Naive thymus-derived CD8-positive, alpha-beta T cell (primary cell): ENCODE measurements around the gene RPS6KA4. TPM values are rescaled to one million over a fixed set of nuclear protein-coding genes. Genes with fewer than 3 reads are reported as not detected.
A peak's percentile ranks its signal among the peaks of the same experiment; 100 is the strongest.

Experiments used
- ATAC-seq, 2 donors: fragments of 150-1000 bp; cut with Tn5 transposase in 1 of 2; sonication (Bioruptor Pico), chemical (Tn5 transposase) in 1 of 2; 1 replicate in 1 of 2; 2 replicates in 1 of 2; pipeline ENCODE4 v1.10.0; 2021; ENCODE audit warnings: mild to moderate bottlenecking in 2 of 2, moderate library complexity in 2 of 2
- POLR2A ChIA-PET: fragments of 350-600 bp; sonication (Branson Sonifier 250); formaldehyde crosslinking; loops from one replicate; lab custom pipeline; 2021; ENCODE audit warnings: antibody characterized with exemption; lab: Charles Lee
- DNase-seq, 10 donors: peaks; one replicate each; pipeline versions ENCODE4 v3.0.0 to v3.0.0-alpha.2; 2020 to 2022
- H3K27ac Mint-ChIP-seq, 10 donors: one replicate each; pipeline ENCODE4 v1.8.0; 2020 to 2022; ENCODE audit warnings: mild to moderate bottlenecking in 10 of 10, mixed read lengths in 10 of 10, moderate library complexity in 4 of 10, inconsistent platforms in 1 of 10
- H3K27me3 Mint-ChIP-seq, 5 donors: one replicate each; pipeline ENCODE4 v1.8.0; 2021 to 2022; ENCODE audit warnings: mixed read lengths in 5 of 5
- H3K36me3 Mint-ChIP-seq, 3 donors: one replicate each; pipeline ENCODE4 v1.8.0; 2020 to 2022; ENCODE audit warnings: mixed read lengths in 3 of 3, mild to moderate bottlenecking in 2 of 3, inconsistent platforms in 1 of 3
- H3K4me1 Mint-ChIP-seq, 4 donors: one replicate each; pipeline ENCODE4 v1.8.0; 2021 to 2022; ENCODE audit warnings: mixed read lengths in 4 of 4
- H3K4me3 Mint-ChIP-seq, 10 donors: one replicate each; pipeline ENCODE4 v1.8.0; 2020 to 2022; ENCODE audit warnings: mild to moderate bottlenecking in 10 of 10, mixed read lengths in 10 of 10, moderate library complexity in 6 of 10, inconsistent platforms in 1 of 10
- H3K9me3 Mint-ChIP-seq, 9 donors: one replicate each; pipeline ENCODE4 v1.8.0; 2020 to 2022; ENCODE audit warnings: mixed read lengths in 9 of 9, mild to moderate bottlenecking in 3 of 9, inconsistent platforms in 1 of 9, moderate library complexity in 1 of 9
- microRNA-seq: library from miRNA; unstranded; fragments of <30 nt; microRNA quantifications from one replicate; pipeline ENCODE4 v1.2.0, GENCODE V29; 2022; ENCODE audit warnings: borderline microRNAs expressed
- polyA plus RNA-seq, 3 donors: library from polyadenylated mRNA; unstranded; fragments of 300-500 nt; fragmentation: Illumina TruSeq; gene quantifications; one replicate each; pipeline ENCODE4 v1.2.3, GENCODE V29; 2021
- total RNA-seq, 8 experiments: library from RNA in 2 of 8; stranded (reverse) in 2 of 8; gene quantifications; one replicate each; pipeline ENCODE4 v1.2.3 and lab custom pipeline; 2021 to 2026

Gene RPS6KA4
- total and polyA plus RNA-seq, 5 experiments from 2014 or later, result 4.3 to 23.3 (median 5.1) TPM

GRCh38 chr11:64419257-64419790, 60.4 kb downstream of the RPS6KA4 start:
- Mint-ChIP-seq H3K36me3 (peaks cover 0 to 11% (median 8%) of the 10 kb centered on the region in 3 donors), H3K4me3 (no peak overlapping the region), H3K27ac (no peak overlapping the region), H3K9me3 (peaks cover 0 to 19% (median 10%) of the 10 kb centered on the region in 9 donors), H3K27me3 (peaks cover 0 to 2% (median 0%) of the 10 kb centered on the region in 5 donors), H3K4me1 (peaks cover 6 to 9% (median 8%) of the 10 kb centered on the region in 4 donors)
- POLR2A ChIA-PET, result no interaction called here
- ATAC-seq (no peak), DNase-seq (no peak)

DNA sequence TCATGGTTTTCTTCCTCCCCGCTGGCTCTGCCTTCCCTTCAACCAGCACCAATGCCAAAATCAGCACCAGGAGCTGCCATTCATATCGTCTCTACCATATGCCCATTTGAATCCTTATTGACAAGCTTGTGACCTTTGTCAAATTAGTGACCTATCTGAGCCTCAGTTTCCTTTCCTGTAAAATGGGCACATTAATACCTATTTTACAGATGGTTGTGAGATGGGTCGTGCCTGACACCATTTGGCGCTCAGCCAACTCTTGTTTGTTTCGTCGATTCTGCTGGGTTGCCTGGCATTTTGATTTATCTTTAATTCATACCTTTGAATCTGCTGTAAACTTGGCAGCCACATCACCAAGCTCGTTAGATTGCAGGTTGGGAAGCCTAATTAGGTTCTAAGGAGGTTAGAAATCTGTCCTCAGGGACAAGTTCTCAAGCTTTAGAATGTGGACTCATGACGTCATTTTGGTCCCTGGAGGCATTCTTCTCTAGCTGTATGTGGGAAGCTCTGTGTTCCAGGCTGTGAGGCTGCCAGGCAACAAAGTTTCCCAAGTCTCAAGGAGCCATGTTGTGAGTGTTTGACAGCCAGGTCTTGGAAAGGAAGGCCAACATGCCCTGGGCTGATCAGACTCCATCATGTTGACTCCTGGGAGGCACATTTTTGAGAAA, 61.0 kb downstream of the RPS6KA4 start:
- POLR2A ChIA-PET, result no interaction called here
- H3K4me1 Mint-ChIP-seq, result peaks cover 4 to 5% (median 5%) of the 10 kb centered on the region in 4 donors
- H3K27ac Mint-ChIP-seq, result peak overlapping the region in 1 of 10 donors; percentile 46
- ATAC-seq (no peak), DNase-seq (no peak)
- H3K36me3 Mint-ChIP-seq, result peaks cover 0 to 11% (median 8%) of the 10 kb centered on the region in 3 donors
- H3K4me3 Mint-ChIP-seq, result no peak overlapping the region
- peaks cover 0 to 19% (median 10%) of the 10 kb centered on the region in 9 donors for H3K9me3 Mint-ChIP-seq
- peaks cover 0 to 2% (median 0%) of the 10 kb centered on the region in 5 donors for H3K27me3 Mint-ChIP-seq

Small RNA genes within 50 kb of the gene (microRNA-seq; reads per million reads assigned to microRNA genes)
- gene MIR1237 (not detected), gene MIR7155 (not detected)

Other genes with a start within 250 kb of the RPS6KA4 start
- 10 to 100 TPM; 10.8 to 14.4 TPM for gene MACROD1, start 193.0 kb upstream of the RPS6KA4 start, total RNA-seq
- 10 to 100 TPM in 2 of 3 donors, 1 to 10 TPM in 1; 7.3 to 14.4 (median 10.7) TPM for gene MACROD1, start 193.0 kb upstream of the RPS6KA4 start, polyA plus RNA-seq
- gene STIP1, start 173.0 kb upstream of the RPS6KA4 start, total RNA-seq, result 100 to 1,000 TPM; 110 to 114 TPM
- gene STIP1, start 173.0 kb upstream of the RPS6KA4 start, polyA plus RNA-seq, result 100 to 1,000 TPM in 1 of 3 donors, 10 to 100 TPM in 2; 59.4 to 132 (median 66.2) TPM
- 100 to 1,000 TPM; 104 to 108 TPM for gene FERMT3, start 152.4 kb upstream of the RPS6KA4 start, total RNA-seq
- 100 to 1,000 TPM; 125 to 149 (median 129) TPM for gene FERMT3, start 152.4 kb upstream of the RPS6KA4 start, polyA plus RNA-seq
- gene TRPT1, start 133.0 kb upstream of the RPS6KA4 start, total RNA-seq, result 10 to 100 TPM; 40.2 to 41.0 TPM
- gene TRPT1, start 133.0 kb upstream of the RPS6KA4 start, polyA plus RNA-seq, result 10 to 100 TPM; 47.2 to 54.2 (median 51.4) TPM
- 10 to 100 TPM; 77.1 to 83.8 TPM for gene NUDT22, start 132.9 kb upstream of the RPS6KA4 start, total RNA-seq
- gene NUDT22, start 132.9 kb upstream of the RPS6KA4 start, polyA plus RNA-seq, result 10 to 100 TPM; 43.4 to 50.4 (median 48.2) TPM
- gene DNAJC4, start 128.6 kb upstream of the RPS6KA4 start, total RNA-seq, result 10 to 100 TPM; 54.9 to 56.2 TPM
- gene DNAJC4, start 128.6 kb upstream of the RPS6KA4 start, polyA plus RNA-seq, result 10 to 100 TPM; 21.5 to 33.2 (median 30.9) TPM
- 10 to 100 TPM; 59.7 to 62.1 TPM for gene VEGFB, start 124.6 kb upstream of the RPS6KA4 start, total RNA-seq
- gene VEGFB, start 124.6 kb upstream of the RPS6KA4 start, polyA plus RNA-seq, result 10 to 100 TPM; 11.2 to 28.1 (median 16.9) TPM
- gene FKBP2, start 118.1 kb upstream of the RPS6KA4 start, total RNA-seq, result 10 to 100 TPM; 24.1 to 28.9 TPM
- gene FKBP2, start 118.1 kb upstream of the RPS6KA4 start, polyA plus RNA-seq, result 10 to 100 TPM; 84.9 to 91.8 (median 85.5) TPM
- 10 to 100 TPM; 39.1 to 45.5 TPM for gene PPP1R14B, start 112.2 kb upstream of the RPS6KA4 start, total RNA-seq
- gene PPP1R14B, start 112.2 kb upstream of the RPS6KA4 start, polyA plus RNA-seq, result 10 to 100 TPM; 22.4 to 50.6 (median 45.4) TPM
- 1 to 10 TPM; 8.1 to 8.8 TPM for gene PLCB3, start 107.6 kb upstream of the RPS6KA4 start, total RNA-seq
- under 1 TPM; 0.20 to 0.51 (median 0.35) TPM for gene PLCB3, start 107.6 kb upstream of the RPS6KA4 start, polyA plus RNA-seq
- gene BAD, start 74.5 kb upstream of the RPS6KA4 start, total RNA-seq, result 10 to 100 TPM; 13.7 to 18.5 TPM
- gene BAD, start 74.5 kb upstream of the RPS6KA4 start, polyA plus RNA-seq, result 10 to 100 TPM; 39.1 to 44.8 (median 39.9) TPM
- gene GPR137, start 73.3 kb upstream of the RPS6KA4 start, total RNA-seq, result 10 to 100 TPM; 33.0 to 33.3 TPM
- gene GPR137, start 73.3 kb upstream of the RPS6KA4 start, polyA plus RNA-seq, result 1 to 10 TPM; 4.8 to 6.9 (median 6.4) TPM
- gene KCNK4, start 67.9 kb upstream of the RPS6KA4 start, total RNA-seq, result not detected
- gene KCNK4, start 67.9 kb upstream of the RPS6KA4 start, polyA plus RNA-seq, result not detected
- gene CATSPERZ, start 58.8 kb upstream of the RPS6KA4 start, total RNA-seq, result not detected
- not detected for gene CATSPERZ, start 58.8 kb upstream of the RPS6KA4 start, polyA plus RNA-seq
- 10 to 100 TPM; 19.9 to 24.9 TPM for gene ESRRA, start 53.6 kb upstream of the RPS6KA4 start, total RNA-seq
- 1 to 10 TPM; 3.5 to 9.1 (median 4.8) TPM for gene ESRRA, start 53.6 kb upstream of the RPS6KA4 start, polyA plus RNA-seq
- gene TRMT112, start 41.6 kb upstream of the RPS6KA4 start, total RNA-seq, result 100 to 1,000 TPM; 159 to 162 TPM
- gene TRMT112, start 41.6 kb upstream of the RPS6KA4 start, polyA plus RNA-seq, result 100 to 1,000 TPM; 509 to 524 (median 515) TPM
- gene PRDX5, start 41.0 kb upstream of the RPS6KA4 start, total RNA-seq, result 10 to 100 TPM; 47.5 to 51.5 TPM
- gene PRDX5, start 41.0 kb upstream of the RPS6KA4 start, polyA plus RNA-seq, result 100 to 1,000 TPM; 186 to 239 (median 206) TPM
- 100 to 1,000 TPM; 112 to 119 TPM for gene CCDC88B, start 19.0 kb upstream of the RPS6KA4 start, total RNA-seq
- 10 to 100 TPM; 10.4 to 37.0 (median 19.2) TPM for gene CCDC88B, start 19.0 kb upstream of the RPS6KA4 start, polyA plus RNA-seq
- not detected for gene SLC22A11, start 196.8 kb downstream of the RPS6KA4 start, total RNA-seq
- not detected for gene SLC22A11, start 196.8 kb downstream of the RPS6KA4 start, polyA plus RNA-seq
- not detected for gene SLC22A12, start 232.1 kb downstream of the RPS6KA4 start, total RNA-seq
- not detected for gene SLC22A12, start 232.1 kb downstream of the RPS6KA4 start, polyA plus RNA-seq